GM12874 (cell line): ENCODE results near the gene HDGFL1.

ENCODE experiments used
- CTCF ChIP-seq: IDR thresholded peaks from 2 replicates; pipeline ENCODE4 v1.5.1; 2011; ENCODE audit warnings: low read depth, mild to moderate bottlenecking, control low read depth, low read length, moderate library complexity; ENCODE audit not compliant: insufficient read depth

Gene HDGFL1

GRCh38 chr6:22610127-22610526 lies 40.8 kb downstream of the HDGFL1 start:
- no peak for TF ChIP-seq CTCF

GRCh38 chr6:22612236-22612635 lies 42.9 kb downstream of the HDGFL1 start:
- no peak for TF ChIP-seq CTCF

GRCh38 chr6:22613051-22613450 lies 43.7 kb downstream of the HDGFL1 start:
- TF ChIP-seq CTCF, result no peak

- TF ChIP-seq CTCF, result no peak
Observed at GRCh38 chr6:22613695-22614094, 44.3 kb downstream of the HDGFL1 start.

- no peak for TF ChIP-seq CTCF
Observed at GRCh38 chr6:22614547-22614946, 45.2 kb downstream of the HDGFL1 start.

GRCh38 chr6:22621028-22621427 lies 51.7 kb downstream of the HDGFL1 start:
- no peak for TF ChIP-seq CTCF
